NCI-H774 (cell line): Measurements from ENCODE around the gene MYO15A.

Source experiments
- DNase-seq: peaks from one replicate; lab custom pipeline; 2025; lab: John Stamatoyannopoulos, UW

MYO15A gene

DNA sequence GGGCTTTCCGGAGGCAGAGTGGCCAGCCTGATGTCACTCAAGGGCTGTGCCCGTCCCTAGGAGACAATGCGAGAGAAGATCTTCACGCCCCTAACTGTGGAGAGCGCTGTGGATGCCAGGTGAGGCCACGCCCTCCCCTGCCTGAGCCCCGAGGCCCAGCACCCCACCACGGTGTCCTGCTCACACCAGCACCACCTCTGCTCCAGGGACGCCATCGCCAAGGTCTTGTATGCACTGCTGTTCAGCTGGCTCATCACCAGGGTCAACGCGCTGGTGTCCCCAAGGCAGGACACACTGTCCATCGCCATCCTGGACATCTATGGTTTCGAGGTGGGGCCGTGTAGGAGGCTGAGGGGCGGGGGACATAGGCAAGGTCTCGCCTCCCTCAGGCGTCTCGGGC, 27.8 kb downstream of the MYO15A start:
- no peak for DNase-seq

- no peak for DNase-seq
Measured at GRCh38 chr17:18138065-18138749, 29.7 kb downstream of the MYO15A start.

GRCh38 chr17:18139092-18139491, 30.5 kb downstream of the MYO15A start:
- DNase-seq: no peak

DNA sequence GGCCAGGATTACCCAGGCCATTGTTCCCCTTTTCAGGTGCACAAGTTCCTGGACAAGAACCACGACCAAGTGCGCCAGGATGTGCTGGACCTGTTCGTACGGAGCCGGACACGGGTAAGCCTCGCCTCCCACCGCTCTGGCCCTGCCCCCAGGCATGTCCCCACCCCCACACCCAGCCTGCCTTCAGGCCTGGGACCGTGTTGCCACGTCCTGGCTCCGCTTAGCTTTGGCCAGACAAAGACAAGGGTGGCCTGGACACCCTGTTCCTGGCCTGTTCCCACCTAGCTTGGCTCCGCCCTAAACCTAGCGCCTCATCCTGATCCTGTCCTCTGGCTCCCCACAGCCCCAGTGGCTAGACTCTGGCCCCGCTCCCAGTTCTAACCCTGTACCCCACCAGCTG, 30.9 kb downstream of the MYO15A start:
- no peak for DNase-seq

DNA sequence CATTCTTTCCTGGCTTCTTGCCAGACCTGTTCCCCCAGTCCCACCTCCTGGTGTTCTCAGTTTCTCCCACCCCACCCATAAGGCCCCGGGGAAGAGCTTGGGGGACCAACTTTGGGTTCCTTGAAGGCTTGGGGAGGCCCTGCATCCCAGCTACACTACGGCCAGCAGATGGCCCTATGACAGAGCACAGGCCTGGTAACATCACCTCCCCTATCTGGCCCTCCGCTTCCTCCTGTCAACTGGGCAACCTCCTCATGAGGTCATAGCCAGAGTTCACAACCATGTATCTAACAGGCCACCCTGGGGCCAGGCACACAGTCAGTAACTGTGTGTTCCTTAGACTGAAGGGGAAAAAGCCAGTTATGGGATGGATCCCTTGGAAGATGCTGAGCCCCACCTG, 31.4 kb downstream of the MYO15A start:
- no peak for DNase-seq

GRCh38 chr17:18140648-18141047, 32.1 kb downstream of the MYO15A start:
- no peak for DNase-seq

DNA sequence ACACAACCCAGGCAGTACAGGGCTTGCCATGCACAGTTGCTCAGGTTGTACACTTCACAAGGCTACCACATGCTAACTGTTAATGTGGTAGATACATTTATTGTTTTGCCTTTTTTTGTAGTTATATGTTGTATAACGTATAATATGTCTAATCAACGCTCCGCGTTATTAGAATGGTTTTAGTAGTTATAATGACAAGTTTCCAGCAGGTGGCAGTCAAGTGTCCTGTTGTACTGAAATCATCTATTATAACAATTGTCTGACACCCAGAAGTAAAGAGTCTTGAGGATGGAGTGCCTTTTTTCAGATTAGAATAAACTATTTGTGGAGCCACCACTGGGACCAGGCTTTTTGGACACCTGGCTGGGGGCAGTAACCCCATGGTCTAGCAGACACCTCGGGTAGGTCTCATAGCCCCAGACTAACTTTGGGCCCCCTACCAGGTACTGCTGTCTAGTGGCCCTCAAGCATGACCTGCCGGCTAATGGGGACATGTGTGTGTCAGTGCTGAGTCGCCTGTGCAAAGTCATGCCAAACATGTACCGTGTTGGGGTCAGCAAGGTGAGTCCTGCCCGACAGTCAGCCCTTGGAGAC, 32.8 kb downstream of the MYO15A start:
- no peak for DNase-seq

DNA sequence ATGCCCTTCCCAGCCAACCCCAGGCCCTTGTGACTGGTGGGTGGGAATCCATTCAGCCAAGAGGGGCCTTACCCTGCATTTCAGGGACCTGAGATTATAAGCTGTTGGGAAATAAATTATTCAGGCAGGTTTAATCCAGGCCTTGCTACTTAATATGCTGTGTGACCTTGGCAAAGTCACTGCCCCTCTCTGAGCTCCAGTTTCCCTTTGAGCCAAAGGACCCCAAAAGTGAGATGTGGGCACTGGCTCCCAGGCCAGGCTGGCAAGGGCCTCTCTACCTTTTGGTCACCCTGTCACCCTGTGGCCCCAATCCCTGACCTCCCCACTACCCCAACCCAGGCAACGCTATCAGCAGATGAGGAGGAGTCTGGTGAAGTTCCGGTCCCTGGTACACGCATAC, 33.9 kb downstream of the MYO15A start:
- no peak for DNase-seq

DNA sequence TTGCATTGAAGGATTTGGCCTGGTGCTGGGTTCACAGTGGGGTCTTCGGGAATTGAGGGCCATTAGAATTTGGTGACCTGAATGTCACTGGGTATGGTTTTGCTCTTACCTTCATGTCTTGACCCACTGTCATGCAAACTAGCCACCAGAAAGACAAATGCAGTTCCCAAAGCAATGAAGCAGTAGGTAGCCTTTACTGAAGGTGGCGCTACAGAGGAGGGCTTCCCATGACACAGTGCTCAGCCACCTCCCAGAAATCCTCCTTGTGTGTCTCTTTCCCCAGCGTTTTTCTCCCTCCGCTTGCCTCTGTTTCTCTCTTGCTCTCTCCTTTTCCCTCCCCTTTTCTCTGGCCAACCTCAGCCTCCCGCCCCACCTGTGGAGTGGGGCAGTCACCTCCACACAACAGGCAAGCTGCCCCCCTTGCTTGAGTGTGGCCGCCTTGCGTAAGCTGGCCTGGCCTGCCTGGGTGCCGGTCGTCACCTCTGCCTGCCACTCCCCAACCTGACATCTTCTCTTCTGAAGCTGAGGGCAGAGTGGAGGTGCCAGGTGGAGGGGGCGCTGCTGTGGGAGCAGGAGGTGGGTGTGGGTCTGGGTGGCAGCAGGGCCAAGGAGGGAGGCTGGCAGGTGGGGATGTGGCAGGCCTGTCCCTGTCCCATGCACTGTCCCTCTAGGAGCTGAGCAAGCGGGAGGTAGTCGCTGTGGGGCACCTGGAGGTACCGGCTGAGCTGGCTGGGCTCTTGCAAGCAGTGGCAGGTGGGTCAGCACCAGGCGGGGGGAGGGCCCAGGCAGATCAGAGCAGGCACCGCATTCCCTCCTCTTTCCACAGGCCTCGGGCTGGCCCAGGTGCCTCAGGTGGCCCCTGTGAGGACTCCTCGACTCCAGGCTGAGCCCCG, 34.7 kb downstream of the MYO15A start:
- DNase-seq: no peak

- no peak for DNase-seq
Measured at GRCh38 chr17:18144261-18144660, 35.7 kb downstream of the MYO15A start.

GRCh38 chr17:18144855-18145254, 36.3 kb downstream of the MYO15A start:
- DNase-seq: no peak

GRCh38 chr17:18145811-18146210, 37.3 kb downstream of the MYO15A start:
- no peak for DNase-seq

GRCh38 chr17:18146259-18146658, 37.7 kb downstream of the MYO15A start:
- DNase-seq: no peak

DNA sequence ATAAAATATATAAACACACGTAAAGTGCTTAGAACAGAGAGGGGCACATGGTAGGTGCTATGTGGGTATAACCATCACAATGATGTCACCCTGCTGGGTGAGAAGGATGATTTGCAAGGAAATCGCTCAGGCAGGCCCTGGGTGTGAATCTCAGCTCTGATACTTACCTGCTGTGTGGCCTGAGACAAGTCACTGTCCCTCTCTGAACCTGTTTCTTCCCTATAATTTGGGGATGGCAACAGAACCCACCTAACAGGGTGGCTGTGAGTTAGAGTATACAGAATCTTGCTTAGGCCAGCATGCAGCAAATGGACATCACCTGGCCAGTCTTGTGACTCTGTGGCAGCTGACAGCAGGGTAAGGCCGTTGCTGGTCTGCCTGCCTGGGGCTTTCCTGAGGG, 38.4 kb downstream of the MYO15A start:
- DNase-seq: no peak

- no peak for DNase-seq
Measured at GRCh38 chr17:18148586-18148985, 40.0 kb downstream of the MYO15A start.

GRCh38 chr17:18151290-18151689, 42.7 kb downstream of the MYO15A start:
- DNase-seq: no peak

- no peak for DNase-seq
Measured at GRCh38 chr17:18155179-18155578, 46.6 kb downstream of the MYO15A start.

GRCh38 chr17:18156171-18156975, 47.8 kb downstream of the MYO15A start:
- DNase-seq: no peak

- DNase-seq: no peak
Measured at GRCh38 chr17:18156976-18157280, 48.4 kb downstream of the MYO15A start.

GRCh38 chr17:18157354-18157985, 48.9 kb downstream of the MYO15A start:
- no peak for DNase-seq

- peak; percentile 66 for DNase-seq
Measured at GRCh38 chr17:18158022-18158600, 49.6 kb downstream of the MYO15A start.
